ENCODE data around the gene PRPSAP2. TPM values are rescaled to one million over a fixed set of nuclear protein-coding genes. Genes with fewer than 3 reads are reported as not detected.

The PRPSAP2 gene
- total and polyA plus RNA-seq, 7 donors: 8.2 to 13.2 (median 10.2) TPM

- no peak for TF ChIP-seq CTCF (IDR thresholded peaks at IDR 0.05)
- intact Hi-C loops (cut with DNase I): no loop called here
- H3K36me3 ChIP-seq (ENCODE audit: insufficient read depth in 1 of 2, low read depth in 1 of 2): no peaks in the 10 kb centered on the region
- H3K4me3 ChIP-seq: no peak overlapping the region
- H3K9me3 ChIP-seq: no peaks in the 10 kb centered on the region
- ATAC-seq (no peak), DNase-seq (peak in 1 of 2 donors; percentile 22)
- WGBS, 3 donors: 84 to 88% (median 87%) methylated on average over 11 of the region's 11 CpGs
- H3K4me1 ChIP-seq: no peaks in the 10 kb centered on the region
- H3K27ac ChIP-seq: no peak overlapping the region
- H3K27me3 ChIP-seq (ENCODE audit: insufficient read depth in 3 of 3, low read length in 2 of 3): no peaks in the 10 kb centered on the region
These were observed 100.7 kb downstream of the PRPSAP2 start for GRCh38 chr17:18958611-18959010.

GRCh38 chr17:18959071-18959844 lies 101.3 kb downstream of the PRPSAP2 start:
- Histone ChIP-seq H3K4me1 (no peaks in the 10 kb centered on the region), H3K36me3 (ENCODE audit: insufficient read depth in 1 of 2, low read depth in 1 of 2) (no peaks in the 10 kb centered on the region), H3K27me3 (ENCODE audit: insufficient read depth in 3 of 3, low read length in 2 of 3) (no peaks in the 10 kb centered on the region), H3K4me3 (no peak overlapping the region), H3K9me3 (no peaks in the 10 kb centered on the region), H3K27ac (no peak overlapping the region)
- DNase-seq (peak in 1 of 2 donors; percentile 46), ATAC-seq (no peak)
- intact Hi-C loops (cut with DNase I): no loop called here
- TF ChIP-seq CTCF (IDR thresholded peaks at IDR 0.05): no peak
- WGBS, 3 donors: 77 to 85% (median 81%) methylated on average over 21 to 22 of the region's 22 CpGs

- no peak overlapping the region for H3K4me3 ChIP-seq
- WGBS, 3 donors: 93 to 94% (median 94%) methylated on average over 5 of the region's 5 CpGs
- DNase-seq: peak in 1 of 2 donors; percentile 34
- H3K9me3 ChIP-seq: no peaks in the 10 kb centered on the region
- H3K27ac ChIP-seq: no peak overlapping the region
- intact Hi-C loops (cut with DNase I): loop anchor here in 1 of 2 donors (10.0 kb wide), 1 partner anchor 65 kb away; no protein-coding TSS in a partner anchor
- TF ChIP-seq CTCF (IDR thresholded peaks at IDR 0.05): no peak
- H3K27me3 ChIP-seq (ENCODE audit: insufficient read depth in 3 of 3, low read length in 2 of 3): no peaks in the 10 kb centered on the region
- H3K36me3 ChIP-seq (ENCODE audit: insufficient read depth in 1 of 2, low read depth in 1 of 2): no peaks in the 10 kb centered on the region
- no peaks in the 10 kb centered on the region for H3K4me1 ChIP-seq
- no peak for ATAC-seq
These were observed 101.9 kb downstream of the PRPSAP2 start for GRCh38 chr17:18959845-18960240.

GRCh38 chr17:18960241-18960665 lies 102.3 kb downstream of the PRPSAP2 start:
- no peaks in the 10 kb centered on the region for H3K4me1 ChIP-seq
- no peak overlapping the region for H3K4me3 ChIP-seq
- H3K36me3 ChIP-seq (ENCODE audit: insufficient read depth in 1 of 2, low read depth in 1 of 2): no peaks in the 10 kb centered on the region
- ATAC-seq: peak in 1 of 4 donors; percentile 14
- no peak for DNase-seq
- TF ChIP-seq CTCF (IDR thresholded peaks at IDR 0.05): no peak
- intact Hi-C loops (cut with DNase I): loop anchor here in 1 of 2 donors (10.0 kb wide), 1 partner anchor 65 kb away; no protein-coding TSS in a partner anchor
- H3K27ac ChIP-seq: no peak overlapping the region
- WGBS, 3 donors: 84 to 87% (median 86%) methylated on average over 11 to 15 of the region's 15 CpGs
- H3K27me3 ChIP-seq (ENCODE audit: insufficient read depth in 3 of 3, low read length in 2 of 3): no peaks in the 10 kb centered on the region
- no peaks in the 10 kb centered on the region for H3K9me3 ChIP-seq
